ENCODE results near the gene TGIF2. TPM values are rescaled to one million over a fixed set of nuclear protein-coding genes. Genes with fewer than 3 reads are reported as not detected.
"Not testable (repeated sequence)": the region's sequence is repeated elsewhere in the genome, so short reads cannot be mapped to it uniquely, and the experiment has no call there.

Gene TGIF2
- total RNA-seq, 1 donor from 2014 or later: 12.4 TPM

- DNase-seq (no peak), ATAC-seq (no peak)
- H3K9me3 ChIP-seq: peaks cover 9% of the 10 kb centered on the region
- H3K27ac ChIP-seq: no peak overlapping the region
- no peak overlapping the region for H3K4me3 ChIP-seq
- no peaks in the 10 kb centered on the region for H3K36me3 ChIP-seq
- H3K4me1 ChIP-seq: no peaks in the 10 kb centered on the region
- intact Hi-C loops (cut with DNase I): no loop called here
- no peaks in the 10 kb centered on the region for H3K27me3 ChIP-seq (ENCODE audit: low read depth)
- no peak for TF ChIP-seq CTCF (IDR thresholded peaks at IDR 0.05)
Observed at GRCh38 chr20:36562724-36563123, 10.7 kb upstream of the TGIF2 start.

- intact Hi-C loops (cut with DNase I): no loop called here
- H3K9me3 ChIP-seq: peaks cover 9% of the 10 kb centered on the region
Observed at GRCh38 chr20:36563374-36563773, 10.0 kb upstream of the TGIF2 start.

GRCh38 chr20:36564078-36564725, 9.2 kb upstream of the TGIF2 start:
- H3K27me3 ChIP-seq (ENCODE audit: low read depth); H3K4me1 ChIP-seq; H3K4me3 ChIP-seq; H3K9me3 ChIP-seq; H3K36me3 ChIP-seq; H3K27ac ChIP-seq; intact Hi-C loops (cut with DNase I); ATAC-seq; DNase-seq: not testable (repeated sequence)

More at GRCh38 chr20:36563374-36563773, 10.0 kb upstream of the TGIF2 start:
- DNase-seq: no peak
- Histone ChIP-seq H3K4me3 (no peak overlapping the region), H3K27me3 (ENCODE audit: low read depth) (no peaks in the 10 kb centered on the region), H3K4me1 (no peaks in the 10 kb centered on the region), H3K36me3 (no peaks in the 10 kb centered on the region), H3K27ac (no peak overlapping the region)
- no peak for ATAC-seq
- no peak for TF ChIP-seq CTCF (IDR thresholded peaks at IDR 0.05)

- DNase-seq; H3K36me3 ChIP-seq; H3K27ac ChIP-seq; H3K27me3 ChIP-seq (ENCODE audit: low read depth); H3K4me3 ChIP-seq; H3K4me1 ChIP-seq; intact Hi-C loops (cut with DNase I); ATAC-seq; H3K9me3 ChIP-seq: not testable (repeated sequence)
Observed at GRCh38 chr20:36564726-36565121, 8.7 kb upstream of the TGIF2 start.

GRCh38 chr20:36565520-36565919, 7.9 kb upstream of the TGIF2 start:
- Histone ChIP-seq H3K9me3 (peaks cover 9% of the 10 kb centered on the region), H3K36me3 (no peaks in the 10 kb centered on the region), H3K27ac (no peak overlapping the region), H3K27me3 (ENCODE audit: low read depth) (no peaks in the 10 kb centered on the region), H3K4me1 (no peaks in the 10 kb centered on the region), H3K4me3 (no peak overlapping the region)
- intact Hi-C loops (cut with DNase I): no loop called here
- ATAC-seq (no peak), DNase-seq (no peak)
- TF ChIP-seq CTCF (IDR thresholded peaks at IDR 0.05): no peak

- ATAC-seq: no peak
- Histone ChIP-seq H3K27me3 (ENCODE audit: low read depth) (no peaks in the 10 kb centered on the region), H3K27ac (no peak overlapping the region), H3K9me3 (peaks cover 9% of the 10 kb centered on the region), H3K4me3 (no peak overlapping the region), H3K36me3 (no peaks in the 10 kb centered on the region), H3K4me1 (peaks cover 10% of the 10 kb centered on the region)
- intact Hi-C loops (cut with DNase I): no loop called here
- DNase-seq: no peak
- no peak for TF ChIP-seq CTCF (IDR thresholded peaks at IDR 0.05)
Observed at GRCh38 chr20:36569847-36570429, 3.5 kb upstream of the TGIF2 start.

All from lower lobe of right lung (tissue), 2 donors.